SK-N-SH (cell line): ENCODE measurements around the gene CCND1.
A peak's percentile ranks its signal among the peaks of the same experiment; 100 is the strongest.

Source experiments
- POLR2AphosphoS5 ChIP-seq: IDR thresholded peaks from 2 replicates; pipeline ENCODE4 v1.6.1; 2012; ENCODE audit warnings: low read depth, low read length
- TF ChIP-seq, protein P1 (sequence below): IDR thresholded peaks from 2 replicates; pipeline ENCODE4 v1.6.1; 2012; ENCODE audit warnings: mild to moderate bottlenecking, low read depth, low read length, moderate library complexity

DNA sequence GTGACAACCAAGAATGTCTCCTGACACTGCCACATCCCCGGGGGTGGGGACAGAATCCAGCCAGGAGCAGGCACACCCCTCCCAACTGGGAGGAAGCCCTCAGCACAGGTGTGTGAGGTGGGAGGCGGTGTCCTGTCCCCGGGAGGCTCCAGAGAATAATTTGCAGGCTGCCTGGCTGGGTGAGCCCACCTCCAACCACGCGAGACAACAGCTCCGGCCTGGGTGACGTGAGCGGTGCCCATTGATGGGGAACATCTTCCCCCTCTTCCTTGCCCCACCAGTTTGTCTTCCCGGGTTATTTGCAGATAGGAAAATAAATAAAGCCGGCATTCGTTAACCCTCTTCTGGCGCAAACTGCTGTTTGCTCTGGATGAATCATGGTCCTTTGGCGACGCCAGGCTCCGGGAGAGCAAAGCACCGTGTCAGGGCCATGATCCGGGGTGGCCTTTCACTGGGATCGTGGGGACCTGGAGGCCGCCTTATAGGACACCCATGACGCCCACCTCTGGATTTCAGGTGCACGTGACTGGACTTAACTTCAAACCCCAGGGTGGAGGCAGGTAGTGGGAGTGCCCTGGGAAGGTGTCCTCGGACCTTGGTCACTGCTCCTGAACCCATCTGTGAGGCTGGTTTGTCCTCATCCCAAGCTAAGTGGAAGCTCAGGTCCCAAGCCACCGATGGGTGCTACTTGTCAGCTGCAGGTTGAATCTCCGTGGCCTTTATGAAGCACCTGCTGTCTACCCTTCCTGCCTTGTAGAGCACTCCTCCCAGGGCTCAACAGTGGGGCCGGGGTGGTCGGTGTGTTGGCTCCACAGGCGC, 13.9 kb downstream of the CCND1 start:
- TF ChIP-seq, protein P1, sequence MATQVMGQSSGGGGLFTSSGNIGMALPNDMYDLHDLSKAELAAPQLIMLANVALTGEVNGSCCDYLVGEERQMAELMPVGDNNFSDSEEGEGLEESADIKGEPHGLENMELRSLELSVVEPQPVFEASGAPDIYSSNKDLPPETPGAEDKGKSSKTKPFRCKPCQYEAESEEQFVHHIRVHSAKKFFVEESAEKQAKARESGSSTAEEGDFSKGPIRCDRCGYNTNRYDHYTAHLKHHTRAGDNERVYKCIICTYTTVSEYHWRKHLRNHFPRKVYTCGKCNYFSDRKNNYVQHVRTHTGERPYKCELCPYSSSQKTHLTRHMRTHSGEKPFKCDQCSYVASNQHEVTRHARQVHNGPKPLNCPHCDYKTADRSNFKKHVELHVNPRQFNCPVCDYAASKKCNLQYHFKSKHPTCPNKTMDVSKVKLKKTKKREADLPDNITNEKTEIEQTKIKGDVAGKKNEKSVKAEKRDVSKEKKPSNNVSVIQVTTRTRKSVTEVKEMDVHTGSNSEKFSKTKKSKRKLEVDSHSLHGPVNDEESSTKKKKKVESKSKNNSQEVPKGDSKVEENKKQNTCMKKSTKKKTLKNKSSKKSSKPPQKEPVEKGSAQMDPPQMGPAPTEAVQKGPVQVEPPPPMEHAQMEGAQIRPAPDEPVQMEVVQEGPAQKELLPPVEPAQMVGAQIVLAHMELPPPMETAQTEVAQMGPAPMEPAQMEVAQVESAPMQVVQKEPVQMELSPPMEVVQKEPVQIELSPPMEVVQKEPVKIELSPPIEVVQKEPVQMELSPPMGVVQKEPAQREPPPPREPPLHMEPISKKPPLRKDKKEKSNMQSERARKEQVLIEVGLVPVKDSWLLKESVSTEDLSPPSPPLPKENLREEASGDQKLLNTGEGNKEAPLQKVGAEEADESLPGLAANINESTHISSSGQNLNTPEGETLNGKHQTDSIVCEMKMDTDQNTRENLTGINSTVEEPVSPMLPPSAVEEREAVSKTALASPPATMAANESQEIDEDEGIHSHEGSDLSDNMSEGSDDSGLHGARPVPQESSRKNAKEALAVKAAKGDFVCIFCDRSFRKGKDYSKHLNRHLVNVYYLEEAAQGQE: no peak
- peak; percentile 9; the same call in 1 of the 2 replicates for TF ChIP-seq POLR2AphosphoS5
